OCI-LY3 (cell line): ENCODE data around the gene TRIM33.

ENCODE experiments used
- EZH2phosphoT487 ChIP-seq: fragments of 200-600 bp; shearing (Covaris generic); IDR thresholded peaks from 2 replicates; pipeline ENCODE4 v1.6.1; 2018; ENCODE audit warnings: antibody characterized with exemption, mixed run types, low read depth
- TF ChIP-seq, protein P1 (sequence below): fragments of 200-600, 300-600 bp; sonication (generic); IDR thresholded peaks from 2 replicates; pipeline ENCODE4 v1.5.1; 2014; ENCODE audit warnings: antibody characterized with exemption, low read length, low read depth

DNA sequence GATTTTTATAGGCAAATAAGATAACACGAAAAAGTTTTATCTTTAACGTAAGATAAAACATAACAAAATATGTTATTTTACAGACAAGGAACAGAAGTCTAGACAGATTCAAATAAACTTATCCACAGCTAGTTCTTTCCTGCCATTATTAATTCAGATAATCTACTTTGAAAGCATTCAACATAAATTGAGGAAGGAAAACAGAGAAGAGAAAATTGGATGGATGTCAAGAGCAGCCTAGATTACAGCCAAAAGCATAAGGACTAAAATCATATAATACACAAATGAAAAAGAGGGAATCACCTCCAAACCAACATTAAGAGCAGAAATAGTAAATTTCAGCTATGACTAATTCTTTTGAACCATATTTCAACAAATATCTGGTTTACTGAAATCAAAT is 15.5 kb downstream of the TRIM33 start:
- TF ChIP-seq, protein P1, sequence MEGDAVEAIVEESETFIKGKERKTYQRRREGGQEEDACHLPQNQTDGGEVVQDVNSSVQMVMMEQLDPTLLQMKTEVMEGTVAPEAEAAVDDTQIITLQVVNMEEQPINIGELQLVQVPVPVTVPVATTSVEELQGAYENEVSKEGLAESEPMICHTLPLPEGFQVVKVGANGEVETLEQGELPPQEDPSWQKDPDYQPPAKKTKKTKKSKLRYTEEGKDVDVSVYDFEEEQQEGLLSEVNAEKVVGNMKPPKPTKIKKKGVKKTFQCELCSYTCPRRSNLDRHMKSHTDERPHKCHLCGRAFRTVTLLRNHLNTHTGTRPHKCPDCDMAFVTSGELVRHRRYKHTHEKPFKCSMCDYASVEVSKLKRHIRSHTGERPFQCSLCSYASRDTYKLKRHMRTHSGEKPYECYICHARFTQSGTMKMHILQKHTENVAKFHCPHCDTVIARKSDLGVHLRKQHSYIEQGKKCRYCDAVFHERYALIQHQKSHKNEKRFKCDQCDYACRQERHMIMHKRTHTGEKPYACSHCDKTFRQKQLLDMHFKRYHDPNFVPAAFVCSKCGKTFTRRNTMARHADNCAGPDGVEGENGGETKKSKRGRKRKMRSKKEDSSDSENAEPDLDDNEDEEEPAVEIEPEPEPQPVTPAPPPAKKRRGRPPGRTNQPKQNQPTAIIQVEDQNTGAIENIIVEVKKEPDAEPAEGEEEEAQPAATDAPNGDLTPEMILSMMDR = no peak
- TF ChIP-seq EZH2phosphoT487 = no peak
